LHCN-M2 (cell line): ENCODE measurements around the gene ATP10A. TPM values are rescaled to one million over a fixed set of nuclear protein-coding genes. Genes with fewer than 3 reads are reported as not detected.
A peak's percentile ranks its signal among the peaks of the same experiment; 100 is the strongest.

ENCODE experiments used
- DNase-seq: peaks from one replicate; pipeline ENCODE4 v3.0.0-alpha.2; 2012; ENCODE audit warnings: low read depth
- total RNA-seq: library from RNA; depleted of rRNA; stranded (reverse); fragments of >200 nt; gene quantifications from 2 replicates; pipeline ENCODE4 v1.2.3, GENCODE V29; 2014

Gene ATP10A
- total RNA-seq, 1 experiment from 2014 or later: 0.69 TPM

DNA sequence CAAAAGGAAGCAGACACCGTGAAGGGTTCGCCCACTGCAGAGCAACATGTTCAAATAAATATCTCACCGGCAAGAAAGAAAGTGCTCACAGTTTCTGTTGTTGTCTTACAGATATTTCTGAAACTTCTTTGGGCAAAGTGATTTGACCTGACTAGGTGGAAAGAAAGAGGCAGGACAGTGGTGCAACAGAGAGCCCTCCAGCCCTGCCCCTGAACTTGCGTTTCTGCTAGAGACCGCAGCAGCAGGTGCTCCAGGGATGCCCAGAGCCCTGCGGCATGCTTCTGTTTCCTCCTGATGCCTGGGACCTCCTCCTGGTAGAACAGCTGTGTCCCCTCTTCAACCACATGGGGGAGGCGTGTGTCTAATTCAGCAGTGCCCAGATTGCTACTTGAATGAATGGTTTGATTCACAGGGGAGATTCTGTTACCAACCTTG lies 123.4 kb downstream of the ATP10A start:
- DNase-seq: peak; percentile 78

DNA sequence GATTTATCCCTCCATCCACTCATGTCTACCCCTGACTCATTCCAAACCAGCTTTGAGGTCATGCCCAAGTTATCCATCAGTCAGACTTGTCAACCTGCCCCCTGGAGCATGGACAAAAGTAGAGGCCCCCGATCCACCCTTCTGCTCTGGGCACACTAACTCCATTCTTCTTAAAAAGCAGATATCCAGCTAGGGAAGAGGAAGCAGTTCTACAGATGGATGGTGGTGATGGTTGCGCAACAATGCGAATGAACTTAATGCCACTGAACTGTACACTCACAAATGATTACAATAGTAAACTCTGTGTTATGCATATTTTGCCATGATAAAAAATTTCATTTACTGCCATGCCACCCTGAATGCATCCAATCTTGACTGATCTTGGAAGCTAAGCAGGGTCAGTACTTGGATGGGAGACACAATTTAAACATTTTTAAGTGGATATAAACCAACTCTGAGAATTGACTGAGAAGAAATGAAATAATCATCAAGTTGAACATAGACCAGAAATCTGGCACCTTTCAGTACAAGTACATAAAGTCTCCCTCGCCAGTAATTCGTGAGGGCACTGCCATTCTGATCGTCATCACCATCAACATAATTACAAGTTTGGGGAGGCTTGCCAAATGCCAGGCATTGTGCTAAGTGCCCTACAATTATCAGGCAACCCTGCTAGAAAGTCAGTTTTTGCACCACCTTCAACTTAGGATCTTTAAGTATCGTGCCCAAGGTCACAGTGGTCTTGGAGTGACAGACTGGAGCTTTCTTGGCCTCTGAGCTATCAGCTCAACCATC lies 124.8 kb downstream of the ATP10A start:
- DNase-seq: no peak

DNA sequence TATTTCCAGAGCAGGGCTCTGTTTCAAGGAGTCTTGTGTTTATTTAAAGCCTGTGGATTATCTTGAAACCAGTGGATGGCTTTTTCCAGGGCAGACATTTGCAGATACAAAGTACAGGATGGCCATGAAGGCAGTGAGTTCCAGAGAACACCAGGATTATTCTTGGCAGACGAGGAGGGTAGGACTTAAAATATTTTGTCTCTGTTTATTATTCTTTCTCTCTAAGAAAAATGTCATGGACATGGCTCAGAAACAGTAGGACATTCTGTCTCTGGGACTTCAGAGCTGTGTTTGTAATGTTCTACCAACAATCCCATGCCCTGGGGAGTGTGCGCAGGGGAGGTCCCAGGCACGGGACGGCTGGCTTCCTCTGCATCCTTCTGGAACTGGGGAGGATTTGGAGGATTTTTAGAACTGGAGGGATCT lies 125.9 kb downstream of the ATP10A start:
- DNase-seq: no peak

DNA sequence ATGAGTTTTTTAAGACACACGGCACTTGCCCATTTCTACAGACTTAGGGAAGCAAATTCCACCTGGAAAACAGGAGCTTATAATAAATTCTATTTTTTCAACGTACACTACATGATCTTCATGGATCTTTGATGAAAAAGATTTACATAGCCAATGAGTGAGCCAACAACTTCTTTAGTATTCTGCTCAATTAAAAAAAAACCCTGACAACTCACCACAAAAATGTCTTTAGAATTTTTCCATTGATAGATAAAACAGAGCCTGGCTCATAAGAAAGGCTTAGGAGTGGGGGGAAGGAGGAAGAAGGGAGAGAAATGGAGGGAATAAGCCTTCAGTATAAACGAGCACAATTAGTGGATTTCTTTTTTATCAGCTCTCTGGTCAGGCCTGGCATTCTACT lies 126.7 kb downstream of the ATP10A start:
- DNase-seq: no peak

DNA sequence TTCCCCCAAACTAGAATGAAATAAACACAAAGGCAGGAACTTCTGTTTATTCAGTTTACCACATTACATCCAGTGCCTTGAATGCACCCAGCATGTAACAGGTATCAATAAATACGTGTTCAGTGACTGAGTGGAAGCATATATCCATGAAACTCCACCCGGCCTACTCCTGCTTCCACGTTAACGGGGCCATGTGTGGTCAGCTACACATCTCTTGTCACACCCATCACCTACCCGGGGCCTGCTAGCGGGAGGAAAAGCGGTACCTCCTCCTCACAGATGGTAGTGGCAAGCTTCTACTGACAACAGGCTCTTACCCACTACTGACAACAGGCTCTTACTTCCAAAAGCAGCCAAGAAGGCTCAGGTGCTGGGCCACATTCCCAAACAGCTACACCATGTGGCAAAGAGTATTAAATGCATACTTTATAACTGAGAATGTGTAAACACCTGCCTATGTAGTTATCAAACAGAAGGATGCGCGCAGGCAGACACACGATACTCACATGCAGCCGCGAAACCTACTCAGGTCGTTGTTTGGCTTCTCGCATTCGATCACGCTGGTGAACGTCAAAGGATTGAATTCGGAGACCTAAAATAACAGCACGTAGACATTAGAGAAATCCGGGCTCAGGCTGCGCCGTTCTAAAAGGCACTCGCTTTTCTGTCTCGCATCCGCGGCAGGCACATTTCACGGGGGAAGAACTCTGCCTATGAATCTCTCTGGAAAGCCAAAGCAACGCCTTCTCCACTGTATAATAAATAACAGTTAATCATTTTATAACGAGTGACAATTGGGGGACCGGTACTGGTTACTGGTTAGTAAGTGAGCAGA lies 127.4 kb downstream of the ATP10A start:
- DNase-seq: no peak

DNA sequence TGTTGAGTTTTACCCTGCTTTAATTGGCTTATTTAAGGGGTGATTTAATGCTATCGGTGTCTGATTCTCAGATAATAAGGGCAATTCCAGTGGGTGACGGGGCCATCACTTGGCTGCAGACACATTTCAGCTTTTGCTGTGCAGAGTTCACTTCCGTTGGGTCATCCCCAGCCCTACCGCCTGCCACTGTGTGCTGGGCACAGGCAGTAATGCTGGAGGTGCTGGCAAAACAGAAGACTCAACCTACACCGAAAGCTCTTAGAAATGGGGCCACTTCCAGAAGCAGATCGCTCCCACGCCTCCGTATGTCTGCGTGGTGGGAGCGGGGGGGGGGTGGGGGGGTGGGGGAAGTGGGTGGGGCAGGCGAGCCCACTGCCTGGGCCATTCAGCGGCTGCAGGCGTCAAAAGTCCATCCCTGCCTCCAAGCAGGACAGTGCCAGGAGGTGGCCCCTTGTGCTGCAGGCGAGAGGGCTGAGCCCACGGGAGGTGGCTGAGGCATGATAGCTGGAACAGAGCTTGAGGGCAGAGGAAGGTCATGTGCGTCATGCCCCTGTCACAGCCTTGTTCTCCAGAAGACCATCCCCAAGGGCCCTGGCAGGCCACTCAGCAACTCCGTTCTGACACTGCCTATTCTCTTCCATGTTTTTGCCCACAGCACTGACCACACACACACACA lies 128.3 kb downstream of the ATP10A start:
- no peak for DNase-seq

DNA sequence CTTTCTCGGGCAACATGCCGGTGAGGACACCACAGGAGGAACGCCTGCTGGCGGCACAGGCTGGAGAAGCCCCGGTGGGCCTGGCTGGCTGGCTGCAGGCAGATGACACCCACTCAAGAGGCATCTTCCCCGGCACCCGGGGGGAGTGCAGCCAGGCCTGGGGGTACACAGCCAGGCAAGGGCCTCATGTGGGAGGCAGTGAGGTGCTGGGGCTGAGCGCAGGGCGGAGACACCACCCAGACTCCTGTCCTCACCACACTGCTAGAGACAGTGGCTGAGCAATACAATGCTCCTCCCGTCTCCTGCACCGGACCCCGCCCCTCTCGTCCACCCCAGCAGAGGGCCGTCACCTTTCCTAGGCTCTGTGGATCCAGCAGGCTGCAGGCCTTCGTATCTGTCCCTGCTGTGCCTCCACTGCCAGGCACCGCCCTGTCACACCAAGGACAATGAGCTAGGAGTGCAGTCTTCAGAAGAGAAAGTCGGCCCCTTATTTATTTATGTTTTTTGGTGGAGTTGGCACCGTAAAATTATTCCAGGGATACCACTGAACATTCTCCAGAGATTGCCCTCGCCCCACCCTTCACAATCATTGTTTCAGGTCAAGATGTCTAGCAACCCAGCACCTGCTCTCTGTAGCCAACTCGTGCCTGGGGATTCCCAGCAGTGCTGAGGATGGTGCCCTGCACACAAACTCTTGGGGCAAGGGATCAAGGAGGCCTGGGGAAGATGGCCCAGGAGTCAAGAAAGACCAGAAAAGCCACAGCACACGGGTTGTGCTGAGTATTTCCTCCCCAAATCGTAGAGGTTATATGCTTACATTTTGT lies 129.1 kb downstream of the ATP10A start:
- no peak for DNase-seq

DNA sequence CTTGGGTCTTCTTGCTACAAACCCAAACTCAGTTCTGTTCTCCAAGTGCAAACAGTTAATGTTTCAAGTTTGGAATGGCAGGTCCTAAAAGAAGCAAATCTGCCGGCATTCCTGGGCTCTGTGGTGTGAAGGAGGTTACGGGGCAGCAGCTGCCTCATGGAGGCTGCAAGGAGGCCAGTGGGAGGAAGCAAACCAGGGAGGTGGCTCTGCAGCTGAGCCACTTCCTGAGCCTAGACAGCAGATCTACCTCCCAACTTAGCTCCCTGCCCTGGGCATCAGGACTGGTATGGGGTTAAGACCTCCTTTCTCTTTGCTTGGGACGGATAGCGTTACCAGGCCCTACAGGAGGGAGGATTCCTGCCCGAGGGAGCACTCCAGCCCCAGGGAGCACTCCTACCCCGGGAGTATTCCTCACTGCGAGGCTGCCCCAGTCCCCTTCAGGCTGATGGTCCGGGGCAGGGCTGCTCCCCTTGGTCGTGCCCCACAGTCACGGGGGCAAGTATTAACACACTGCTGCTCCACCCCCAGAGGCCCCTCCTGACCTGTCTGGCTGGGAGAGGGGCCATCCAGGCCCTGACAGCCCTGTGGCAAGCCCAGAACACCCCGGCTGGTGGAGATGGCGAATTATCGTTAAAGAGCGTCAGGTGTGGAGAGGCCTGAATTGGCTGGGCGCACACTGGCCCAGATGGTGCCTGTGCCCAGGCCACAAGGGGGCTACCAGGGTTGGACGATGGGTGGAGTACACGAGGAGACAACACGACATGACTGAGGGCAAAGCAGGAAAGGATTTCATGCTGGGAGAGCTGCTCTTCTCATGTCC lies 129.9 kb downstream of the ATP10A start:
- no peak for DNase-seq

DNA sequence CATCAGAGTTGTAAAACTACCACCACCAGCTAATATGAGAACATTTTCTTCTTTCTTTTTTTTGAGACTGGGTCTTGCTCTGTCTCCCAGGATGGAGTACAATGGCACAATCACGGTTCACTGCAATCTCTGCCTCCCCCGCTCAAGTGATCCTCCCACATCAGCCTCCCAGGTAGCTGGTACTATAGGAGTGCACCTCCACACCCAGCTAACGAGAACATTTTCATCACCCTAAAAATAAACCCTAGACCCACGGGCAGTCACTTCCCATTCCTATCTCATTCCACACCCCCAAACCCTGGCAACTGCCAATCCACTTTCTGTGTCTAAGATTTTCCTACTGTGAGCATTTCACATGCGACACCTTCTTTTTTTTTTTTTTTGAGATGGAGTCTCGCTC lies 130.9 kb downstream of the ATP10A start:
- DNase-seq: no peak

DNA sequence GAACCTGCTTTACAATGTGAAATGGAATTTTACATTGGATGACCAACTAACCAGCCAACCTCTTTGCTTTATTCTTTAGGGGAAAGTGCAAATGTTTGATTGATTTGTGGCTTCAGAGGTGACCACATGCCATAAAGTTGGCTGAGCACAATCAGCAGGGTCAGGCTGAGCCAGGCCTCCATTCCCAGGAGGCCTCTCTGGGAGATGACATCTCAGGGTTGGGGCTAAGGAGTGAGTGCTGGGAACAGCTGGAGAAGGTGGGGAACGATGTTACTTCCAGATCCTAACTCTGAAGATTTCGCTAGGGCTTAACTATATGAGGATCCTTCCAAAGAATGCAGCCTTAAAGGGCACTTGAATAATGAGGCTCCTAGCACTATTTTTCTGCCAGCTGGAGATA lies 131.7 kb downstream of the ATP10A start:
- DNase-seq: peak; percentile 78

DNA sequence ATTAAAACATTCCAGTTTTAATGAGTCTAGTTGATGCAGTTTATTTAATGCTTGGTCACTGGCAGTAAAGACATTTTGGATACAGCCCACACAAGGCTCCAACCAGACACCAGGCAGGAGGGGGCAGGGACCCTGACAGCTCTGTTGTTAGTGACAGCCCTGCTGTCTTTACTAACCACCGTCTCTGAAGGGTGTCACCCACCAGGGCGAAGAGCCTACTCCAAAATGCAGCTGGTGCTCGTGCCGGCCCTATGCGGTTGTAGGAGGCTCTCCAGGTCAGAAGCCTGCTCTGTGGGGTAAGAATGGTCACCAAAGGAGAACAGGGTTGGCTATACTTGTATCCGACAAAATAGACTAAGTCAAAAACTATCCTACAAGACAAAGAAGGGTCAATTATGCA lies 132.2 kb downstream of the ATP10A start:
- DNase-seq: no peak

DNA sequence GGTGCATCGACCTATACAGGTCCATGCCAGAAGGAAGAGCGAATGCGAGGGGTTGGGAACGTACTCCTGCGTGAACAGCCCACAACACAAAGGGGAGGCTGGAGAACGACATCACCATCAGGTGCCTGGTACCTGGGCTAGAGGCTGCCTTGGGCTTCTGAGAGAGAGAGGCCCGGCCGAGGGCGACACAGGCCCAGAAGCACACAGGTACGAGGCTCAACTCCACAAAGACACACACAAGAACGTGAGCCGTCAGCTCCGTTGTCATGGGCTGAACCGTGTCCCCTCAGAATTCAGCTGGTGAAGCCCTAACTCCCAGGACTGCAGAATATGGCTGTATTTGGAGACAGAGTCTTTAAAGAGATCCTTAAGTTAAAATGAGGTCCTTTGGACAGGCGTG lies 134.3 kb downstream of the ATP10A start:
- no peak for DNase-seq

DNA sequence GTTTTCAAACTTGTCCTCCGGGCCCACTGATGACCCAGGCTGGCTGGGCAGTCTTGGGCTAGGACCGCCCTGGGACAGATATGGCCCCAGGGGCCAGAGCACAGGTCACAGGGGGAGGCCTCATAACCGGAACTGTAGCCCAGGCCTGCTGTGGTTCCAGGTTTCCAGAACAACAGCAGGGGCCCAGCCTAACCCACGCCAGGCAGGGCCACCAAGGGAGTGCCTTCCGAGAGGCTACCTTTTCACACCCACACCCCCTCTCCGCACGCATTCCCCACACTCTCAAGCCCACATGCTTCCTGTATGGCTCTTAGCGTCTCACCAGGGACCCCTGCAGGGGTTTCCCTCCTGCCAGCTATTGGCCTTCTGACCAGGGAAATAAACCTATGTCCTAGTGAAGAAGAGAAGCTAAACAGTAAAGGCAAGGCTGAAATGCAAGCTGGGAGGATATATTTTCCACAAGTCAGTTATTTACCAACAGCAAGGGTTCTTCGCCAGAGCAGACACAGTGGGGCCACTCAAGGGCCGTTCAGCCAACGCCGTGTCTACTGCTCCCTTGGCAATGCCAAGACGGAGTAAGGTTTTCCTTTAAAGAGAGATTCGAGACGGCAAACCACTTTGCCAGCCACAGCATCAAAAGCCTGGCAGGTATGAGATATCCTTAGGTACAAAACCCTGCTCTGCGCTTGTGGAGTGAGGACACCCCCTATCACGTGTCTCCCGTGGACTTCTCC lies 135.1 kb downstream of the ATP10A start:
- DNase-seq: no peak

DNA sequence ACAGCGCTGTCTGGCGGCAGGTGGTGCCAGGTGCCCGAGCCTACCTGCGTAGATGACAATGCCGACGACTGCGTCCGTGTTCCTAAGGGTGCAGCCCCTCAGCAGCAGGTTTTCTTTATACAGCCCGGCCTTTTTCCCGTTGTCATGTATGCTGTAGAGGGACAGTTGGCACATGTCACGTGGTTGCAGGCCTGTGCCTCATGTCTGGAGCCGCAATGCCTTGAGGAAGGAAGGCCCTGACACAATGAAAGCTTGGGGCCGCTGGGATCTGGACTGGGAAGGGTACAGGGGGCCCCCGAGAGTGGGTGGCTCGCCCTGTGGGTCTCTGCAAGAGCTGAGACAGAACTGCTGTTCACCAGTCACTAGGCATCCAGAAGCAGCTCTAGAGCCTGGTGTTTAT lies 136.0 kb downstream of the ATP10A start:
- no peak for DNase-seq

DNA sequence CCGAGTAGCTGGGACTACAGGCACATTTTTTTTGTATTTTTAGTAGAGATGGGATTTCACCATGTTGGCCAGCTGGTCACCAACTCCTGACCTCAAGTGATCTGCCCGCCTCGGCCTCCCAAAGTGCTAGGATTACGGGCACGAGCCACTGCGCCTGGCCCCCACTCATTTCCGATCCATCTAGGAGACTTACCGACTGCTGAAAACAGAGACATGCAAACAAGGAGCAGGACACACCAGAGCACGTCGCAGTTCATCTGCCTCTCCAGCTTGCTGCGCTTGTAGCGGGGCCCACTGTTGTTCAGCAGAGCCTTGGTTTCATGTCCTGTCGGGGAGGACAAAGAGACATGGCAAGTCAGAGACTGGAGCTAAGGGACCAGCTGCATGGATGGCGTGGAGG lies 137.4 kb downstream of the ATP10A start:
- no peak for DNase-seq

DNA sequence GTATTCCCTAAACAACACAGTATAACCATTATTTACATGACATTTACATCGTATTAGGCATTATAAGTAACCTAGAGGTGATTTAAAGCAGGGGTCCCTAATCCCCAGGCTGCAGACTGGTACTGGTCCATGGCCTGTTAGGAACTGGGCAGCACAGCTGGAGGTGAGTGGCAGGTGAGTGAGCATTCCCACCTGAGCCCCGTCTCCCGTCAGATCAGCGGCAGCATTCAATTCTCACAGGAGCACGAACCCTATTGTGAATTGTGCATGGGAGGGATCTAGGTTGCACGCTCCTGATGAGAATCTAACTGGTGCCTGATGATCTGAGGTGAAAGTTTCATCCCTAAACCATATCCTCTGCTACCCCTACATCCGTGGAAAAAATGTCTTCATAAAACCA lies 138.2 kb downstream of the ATP10A start:
- DNase-seq: no peak

DNA sequence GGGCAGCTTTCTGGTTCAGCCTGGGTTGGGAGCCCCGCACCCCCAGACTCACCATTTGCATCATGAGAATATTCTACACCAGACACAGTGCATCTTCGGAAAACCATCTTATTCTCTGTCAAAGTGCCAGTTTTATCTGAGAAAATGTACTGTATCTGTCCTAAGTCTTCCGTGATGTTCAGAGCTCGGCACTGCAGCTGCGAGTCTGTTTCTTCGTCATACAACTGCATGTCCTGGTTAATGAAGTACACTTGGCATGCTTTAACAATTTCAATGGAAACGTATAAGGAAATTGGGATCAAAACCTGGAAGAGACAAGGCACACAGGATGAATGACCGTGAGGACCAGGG lies 141.5 kb downstream of the ATP10A start:
- DNase-seq: no peak

DNA sequence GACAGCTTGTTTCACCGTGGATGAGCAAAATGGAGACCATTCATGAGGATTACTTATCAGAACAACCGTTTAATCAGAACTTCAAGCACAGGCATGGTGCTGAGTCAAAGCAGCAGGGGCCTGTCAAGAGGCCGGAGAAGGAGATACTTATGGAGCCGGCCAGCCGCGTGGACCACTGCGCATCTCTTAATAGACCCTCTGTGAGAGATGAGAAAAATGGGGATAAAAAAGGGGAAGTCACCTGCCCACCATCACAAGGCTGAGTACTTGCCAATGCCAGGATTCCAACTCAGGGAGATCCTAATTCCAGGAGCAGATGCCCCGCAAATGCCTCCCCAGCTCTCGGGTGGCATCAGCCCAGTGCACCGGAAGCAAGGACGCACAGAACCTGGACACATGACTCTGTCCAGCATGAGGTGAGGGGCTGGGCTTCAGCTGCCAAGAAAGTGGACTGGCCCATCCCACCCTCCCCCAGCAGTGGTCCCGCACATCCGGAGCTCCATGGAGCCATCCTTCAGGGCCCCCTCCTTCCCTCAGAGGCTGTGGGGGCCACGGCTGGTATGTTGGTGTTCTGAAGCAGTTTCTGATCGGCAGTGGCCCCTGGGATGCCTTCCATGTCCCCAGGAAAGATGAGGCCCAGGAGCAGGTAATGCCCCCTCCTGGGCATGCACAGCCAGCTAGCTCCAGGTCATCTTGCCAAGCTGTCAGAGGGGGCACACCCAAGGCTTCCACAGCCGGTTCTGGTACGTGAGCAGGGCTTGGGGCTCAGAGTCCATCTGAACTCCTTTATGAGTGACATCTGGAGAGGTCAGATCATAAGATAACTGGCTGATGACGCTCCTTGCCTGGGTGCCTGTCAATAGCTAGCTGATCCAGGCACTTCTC lies 143.8 kb downstream of the ATP10A start:
- DNase-seq: no peak

DNA sequence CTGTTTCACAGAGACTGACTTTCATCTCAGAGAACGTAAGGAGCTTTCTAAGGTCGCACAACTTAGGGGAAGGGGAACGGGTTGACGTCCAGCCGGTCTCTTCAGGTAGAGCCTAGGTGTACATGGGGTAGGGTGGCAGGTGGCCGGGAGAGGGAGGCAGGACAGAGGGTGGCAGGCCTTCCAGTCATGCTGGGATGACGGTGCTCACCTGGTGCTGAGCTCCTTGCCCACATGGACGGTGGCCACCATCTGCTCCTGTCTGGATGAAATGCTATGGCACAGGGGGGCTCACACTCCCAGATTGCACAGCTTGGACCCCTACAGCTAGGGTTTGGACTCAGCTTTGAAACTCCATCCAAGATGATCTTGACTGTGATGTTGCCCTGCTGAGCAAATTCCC lies 144.5 kb downstream of the ATP10A start:
- no peak for DNase-seq
